Measurements from ENCODE around the gene GMDS. TPM values are rescaled to one million over a fixed set of nuclear protein-coding genes. Genes with fewer than 3 reads are reported as not detected.
A peak's percentile ranks its signal among the peaks of the same experiment; 100 is the strongest.

GMDS gene
- total RNA-seq, 2 experiments from 2014 or later, result 13.9 to 16.4 TPM

DNA sequence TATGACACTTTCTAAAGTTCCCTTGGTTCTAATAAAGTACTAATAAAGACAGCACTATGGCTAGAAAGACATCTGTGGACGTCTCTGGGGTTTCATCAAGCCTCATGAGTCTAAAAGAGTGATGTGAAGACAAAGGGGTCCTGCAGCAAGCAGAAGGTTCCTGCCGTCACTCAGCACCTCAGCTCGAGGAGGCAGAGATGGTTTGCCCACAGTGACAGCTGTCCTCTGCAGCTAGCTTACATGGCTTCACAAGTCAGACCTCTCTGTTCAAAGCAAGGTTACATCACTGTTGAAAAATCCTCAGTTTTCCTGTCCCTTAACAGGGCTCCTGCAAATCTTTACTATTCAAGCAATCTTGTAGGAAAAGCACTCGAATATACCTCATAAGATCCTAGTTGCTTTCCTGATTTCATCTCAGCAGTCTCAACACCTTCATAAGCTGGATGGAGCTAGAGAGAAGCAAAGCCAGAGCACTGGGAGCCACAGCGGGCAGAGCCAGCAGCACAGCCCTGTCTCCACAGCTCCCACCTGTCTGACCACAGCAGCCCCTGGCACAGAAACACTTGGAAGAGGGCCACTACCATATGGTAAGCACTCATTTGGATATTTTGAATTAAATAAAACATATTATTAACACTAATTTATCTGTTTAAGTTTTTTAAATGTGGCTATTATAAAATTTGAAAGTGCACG, 202.3 kb downstream of the GMDS start:
- no peaks in the 10 kb centered on the region for H3K36me3 Mint-ChIP-seq (ENCODE audit: low read depth)
- Histone ChIP-seq H3K36me3 (ENCODE audit: insufficient read depth, low read length) (no peaks in the 10 kb centered on the region), H3K4me3 (ENCODE audit: low read length) (no peak overlapping the region), H3K9me3 (ENCODE audit: control insufficient read depth in 1 of 2, insufficient read depth in 1 of 2, low read length in 2 of 2) (no peaks in the 10 kb centered on the region), H3K27me3 (ENCODE audit: control insufficient read depth in 1 of 2, insufficient read depth in 2 of 2, low read length in 2 of 2) (no peaks in the 10 kb centered on the region), H3K4me1 (ENCODE audit: insufficient read depth, low read length) (peaks cover 9% of the 10 kb centered on the region), H3K27ac (ENCODE audit: low read depth in 1 of 2, low read length in 2 of 2) (no peak overlapping the region)
- no peaks in the 10 kb centered on the region for H3K27me3 Mint-ChIP-seq
- peaks cover 28% of the 10 kb centered on the region for H3K4me1 Mint-ChIP-seq (ENCODE audit: low read depth)
- H3K4me3 Mint-ChIP-seq, result no peak overlapping the region
- no peak for ATAC-seq (ENCODE audit: poor library complexity)
- no peaks in the 10 kb centered on the region for H3K9me3 Mint-ChIP-seq
- H3K27ac Mint-ChIP-seq, result no peak overlapping the region
- ChIA-PET CTCF (no interaction called here), POLR2A (no interaction called here)
- no peak for DNase-seq
- TF ChIP-seq, protein P1, sequence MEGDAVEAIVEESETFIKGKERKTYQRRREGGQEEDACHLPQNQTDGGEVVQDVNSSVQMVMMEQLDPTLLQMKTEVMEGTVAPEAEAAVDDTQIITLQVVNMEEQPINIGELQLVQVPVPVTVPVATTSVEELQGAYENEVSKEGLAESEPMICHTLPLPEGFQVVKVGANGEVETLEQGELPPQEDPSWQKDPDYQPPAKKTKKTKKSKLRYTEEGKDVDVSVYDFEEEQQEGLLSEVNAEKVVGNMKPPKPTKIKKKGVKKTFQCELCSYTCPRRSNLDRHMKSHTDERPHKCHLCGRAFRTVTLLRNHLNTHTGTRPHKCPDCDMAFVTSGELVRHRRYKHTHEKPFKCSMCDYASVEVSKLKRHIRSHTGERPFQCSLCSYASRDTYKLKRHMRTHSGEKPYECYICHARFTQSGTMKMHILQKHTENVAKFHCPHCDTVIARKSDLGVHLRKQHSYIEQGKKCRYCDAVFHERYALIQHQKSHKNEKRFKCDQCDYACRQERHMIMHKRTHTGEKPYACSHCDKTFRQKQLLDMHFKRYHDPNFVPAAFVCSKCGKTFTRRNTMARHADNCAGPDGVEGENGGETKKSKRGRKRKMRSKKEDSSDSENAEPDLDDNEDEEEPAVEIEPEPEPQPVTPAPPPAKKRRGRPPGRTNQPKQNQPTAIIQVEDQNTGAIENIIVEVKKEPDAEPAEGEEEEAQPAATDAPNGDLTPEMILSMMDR (IDR thresholded peaks at IDR 0.05), result no peak
- intact Hi-C loops (cut with DNase I, micrococcal nuclease), result no loop called here

DNA sequence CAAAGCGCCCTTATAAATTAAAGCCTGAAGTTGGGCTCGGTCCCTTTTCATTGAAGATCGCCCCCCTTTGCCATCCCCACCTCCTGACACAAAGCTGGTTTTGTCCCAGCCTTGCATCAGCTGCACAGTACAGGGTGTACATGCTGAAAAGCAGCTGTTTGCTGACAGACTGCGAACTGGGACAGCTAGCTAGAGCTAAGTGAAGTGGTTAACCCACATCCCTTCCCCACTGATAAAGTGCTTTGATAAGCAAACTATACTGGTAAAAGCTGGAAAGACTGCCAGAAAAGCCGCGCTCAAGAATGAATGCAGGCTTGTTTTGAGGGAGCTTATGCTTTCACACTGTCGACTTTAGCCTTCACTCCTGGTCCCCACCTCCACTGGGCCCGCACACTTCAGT, 207.3 kb downstream of the GMDS start:
- TF ChIP-seq, protein P1 (IDR thresholded peaks at IDR 0.05), result no peak
- CTCF ChIA-PET, result no interaction called here
- Histone ChIP-seq H3K36me3 (ENCODE audit: insufficient read depth, low read length) (no peaks in the 10 kb centered on the region), H3K4me1 (ENCODE audit: insufficient read depth, low read length) (peaks cover 20% of the 10 kb centered on the region), H3K27ac (ENCODE audit: low read depth in 1 of 2, low read length in 2 of 2) (no peak overlapping the region), H3K4me3 (ENCODE audit: low read length) (no peak overlapping the region), H3K9me3 (ENCODE audit: control insufficient read depth in 1 of 2, insufficient read depth in 1 of 2, low read length in 2 of 2) (no peaks in the 10 kb centered on the region), H3K27me3 (ENCODE audit: control insufficient read depth in 1 of 2, insufficient read depth in 2 of 2, low read length in 2 of 2) (no peaks in the 10 kb centered on the region)
- Mint-ChIP-seq H3K4me1 (ENCODE audit: low read depth) (peaks cover 46% of the 10 kb centered on the region), H3K27me3 (no peaks in the 10 kb centered on the region), H3K9me3 (no peaks in the 10 kb centered on the region), H3K36me3 (ENCODE audit: low read depth) (no peaks in the 10 kb centered on the region), H3K4me3 (peak overlapping the region; percentile 56), H3K27ac (peak overlapping the region; percentile 16)
- ATAC-seq (ENCODE audit: poor library complexity), result peak; percentile 87
- peak in 13 of 14 experiments; percentile 1 to 75 (median 26) for DNase-seq
- intact Hi-C loops (cut with DNase I, micrococcal nuclease), result loop anchor here in 1 of 2 experiments (5.0 to 10.0 kb wide), 2 partner anchors 47 to 436 kb away; no protein-coding TSS in a partner anchor
- POLR2A ChIA-PET, result interaction anchor here (0.6 to 1.2 kb wide), 2 partner anchors 19 to 413 kb away, joined by 3 read pairs; no protein-coding TSS in a partner anchor

DNA sequence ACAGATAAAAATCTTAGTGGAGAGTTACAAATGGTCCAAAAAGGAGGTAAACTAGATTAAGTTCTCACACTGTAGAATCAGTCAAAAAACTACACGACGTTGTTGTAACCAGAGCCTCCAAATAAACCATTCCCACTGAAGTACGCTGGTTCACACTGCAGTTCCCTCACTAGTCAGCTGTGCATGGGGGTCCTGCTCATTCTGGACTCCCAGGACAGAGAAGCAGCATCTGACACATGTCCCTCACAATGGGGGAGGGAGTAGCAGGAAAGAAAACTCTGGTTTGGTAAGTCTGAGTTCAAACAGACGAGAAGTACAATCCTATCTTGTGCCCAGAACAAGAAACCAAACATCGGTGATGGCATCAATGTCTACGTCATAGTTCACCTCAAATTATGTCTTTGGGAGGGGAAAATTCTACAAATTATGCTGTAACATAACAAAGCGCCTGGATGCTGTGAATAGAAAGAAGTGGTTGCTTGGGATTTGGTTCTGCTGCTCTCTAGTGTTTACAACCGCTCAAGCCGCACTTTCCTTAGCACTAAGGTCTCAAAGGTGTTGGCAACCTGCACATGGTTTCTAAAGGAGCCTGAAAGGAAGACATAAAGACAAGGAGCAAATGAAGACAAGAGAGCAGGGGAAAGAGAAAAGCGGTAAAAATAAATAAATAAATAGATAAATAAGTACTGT, 208.0 kb downstream of the GMDS start:
- no peaks in the 10 kb centered on the region for H3K27me3 ChIP-seq (ENCODE audit: control insufficient read depth in 1 of 2, insufficient read depth in 2 of 2, low read length in 2 of 2)
- peak in 1 of 14 experiments; percentile 10 for DNase-seq
- no peak overlapping the region for H3K27ac ChIP-seq (ENCODE audit: low read depth in 1 of 2, low read length in 2 of 2)
- TF ChIP-seq, protein P1 (IDR thresholded peaks at IDR 0.05), result no peak
- no peaks in the 10 kb centered on the region for H3K36me3 ChIP-seq (ENCODE audit: insufficient read depth, low read length)
- ATAC-seq (ENCODE audit: poor library complexity), result peak; percentile 60
- H3K9me3 ChIP-seq (ENCODE audit: control insufficient read depth in 1 of 2, insufficient read depth in 1 of 2, low read length in 2 of 2), result no peaks in the 10 kb centered on the region
- Mint-ChIP-seq H3K4me1 (ENCODE audit: low read depth) (peaks cover 46% of the 10 kb centered on the region), H3K9me3 (no peaks in the 10 kb centered on the region), H3K36me3 (ENCODE audit: low read depth) (no peaks in the 10 kb centered on the region), H3K4me3 (peak overlapping the region; percentile 51), H3K27me3 (no peaks in the 10 kb centered on the region), H3K27ac (no peak overlapping the region)
- CTCF ChIA-PET, result no interaction called here
- POLR2A ChIA-PET, result interaction anchor here (1.2 kb wide), 1 partner anchor 19 kb away, joined by 3 read pairs; no protein-coding TSS in a partner anchor
- intact Hi-C loops (cut with DNase I, micrococcal nuclease), result loop anchor here in 1 of 2 experiments (5.0 to 10.0 kb wide), 2 partner anchors 47 to 435 kb away; no protein-coding TSS in a partner anchor
- H3K4me3 ChIP-seq (ENCODE audit: low read length), result no peak overlapping the region
- H3K4me1 ChIP-seq (ENCODE audit: insufficient read depth, low read length), result peaks cover 20% of the 10 kb centered on the region

Measured in CD4-positive, alpha-beta T cell (primary cell).